HUES64 (cell line): ENCODE data around the gene PA2G4.

Experiments
- H3K27ac ChIP-seq: 2 replicates; pipeline ENCODE4 v1.7.0; 2013; ENCODE audit warnings: low read depth, low read length, inconsistent platforms
- H3K27me3 ChIP-seq: 2 replicates; pipeline ENCODE4 v1.6.1; 2013; ENCODE audit warnings: mild to moderate bottlenecking, low read length; ENCODE audit not compliant: insufficient read depth
- H3K36me3 ChIP-seq: 2 replicates; pipeline ENCODE4 v1.6.1; 2013; ENCODE audit warnings: mild to moderate bottlenecking, low read length; ENCODE audit not compliant: insufficient read depth
- H3K4me1 ChIP-seq: 2 replicates; pipeline ENCODE4 v1.6.1; 2013; ENCODE audit warnings: mild to moderate bottlenecking, low read length, moderate library complexity; ENCODE audit not compliant: insufficient read depth
- H3K4me3 ChIP-seq: 2 replicates; pipeline ENCODE4 v1.5.1; 2013; ENCODE audit warnings: mild to moderate bottlenecking, low read length, moderate library complexity
- H3K9ac ChIP-seq: 2 replicates; pipeline ENCODE4 v1.6.1; 2013; ENCODE audit warnings: mild to moderate bottlenecking, low read depth, low read length
- H3K9me3 ChIP-seq: 2 replicates; pipeline ENCODE4 v1.6.1; 2013; ENCODE audit warnings: low read depth, low read length; ENCODE audit not compliant: insufficient read depth
- WGBS: fragments of 150-250, 120-280 bp; methylation state at CpG from one replicate; pipeline ENCODE4 v1.1.7; 2013; ENCODE audit warnings: missing lambda C conversion rate; 5-methylcytosine and 5-hydroxymethylcytosine counted together

Gene PA2G4

DNA sequence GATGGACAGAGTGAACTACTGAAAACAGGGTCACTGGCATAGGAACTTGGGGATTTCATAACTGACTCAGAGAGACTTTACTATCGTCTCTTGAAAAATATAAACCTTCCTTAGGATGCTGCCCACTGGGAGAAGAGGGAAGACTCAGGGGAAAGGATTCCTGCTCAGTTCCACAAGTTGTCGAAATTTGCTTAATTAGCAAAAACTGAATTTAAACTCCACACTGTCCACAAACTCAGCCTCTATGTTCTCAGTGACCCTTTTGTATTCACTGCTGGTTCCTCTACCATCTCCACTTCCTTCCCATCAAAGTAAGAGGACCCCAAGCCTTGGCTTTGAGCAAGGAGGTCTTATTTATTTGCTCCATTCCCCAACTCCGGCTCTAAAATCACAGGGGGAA lies 40.9 kb downstream of the PA2G4 start:
- Histone ChIP-seq H3K9me3 (no peaks in the 10 kb centered on the region), H3K27me3 (no peaks in the 10 kb centered on the region), H3K4me1 (no peaks in the 10 kb centered on the region), H3K36me3 (peaks cover 52% of the 10 kb centered on the region), H3K27ac (no peak overlapping the region), H3K4me3 (no peak overlapping the region), H3K9ac (no peak overlapping the region)
- WGBS = 96% methylated on average over 2 of the region's 3 CpGs

DNA sequence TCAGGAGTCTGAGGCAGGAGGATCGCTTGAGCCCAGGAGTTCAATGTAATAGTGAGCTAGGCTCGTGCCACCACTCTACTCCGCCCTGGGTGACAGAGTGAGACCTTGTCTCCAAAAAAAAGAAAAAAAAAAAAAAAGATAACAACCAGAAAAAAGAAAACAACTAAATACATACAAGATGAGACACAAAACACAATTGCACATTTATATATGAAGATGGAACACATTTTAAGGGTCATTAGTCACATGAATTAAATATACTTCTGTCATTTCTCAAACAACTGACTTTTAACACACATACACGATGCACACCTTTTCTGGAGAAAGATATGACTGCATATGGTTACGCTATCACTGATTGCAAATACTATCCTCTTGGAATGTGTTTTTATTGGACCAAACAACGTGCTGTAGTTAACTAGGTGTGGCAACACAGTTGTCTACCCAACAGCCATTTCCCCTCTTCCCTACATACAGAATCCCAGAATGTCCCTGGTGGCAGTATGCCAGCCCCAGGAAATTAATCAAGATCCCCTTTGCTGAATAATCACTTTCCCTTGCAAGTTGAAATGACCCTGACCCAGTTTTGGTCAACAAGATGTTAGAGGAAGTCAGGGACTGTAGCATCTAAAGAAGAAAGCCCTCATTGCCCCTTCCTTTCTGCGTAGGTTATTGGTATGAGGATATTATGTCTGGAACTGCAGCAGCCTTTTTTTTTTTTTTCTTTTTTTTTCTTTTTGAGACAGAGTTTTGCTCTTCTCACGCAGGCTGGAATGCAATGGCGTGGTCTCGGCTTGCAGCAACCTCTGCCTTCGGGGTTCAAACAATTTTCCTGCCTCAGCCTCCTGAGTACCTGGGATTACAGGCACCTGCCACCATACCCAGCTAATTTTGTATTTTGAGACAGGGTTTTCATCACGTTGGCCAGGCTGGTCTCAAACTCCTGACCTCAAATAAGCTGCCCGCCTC lies 42.4 kb downstream of the PA2G4 start:
- Histone ChIP-seq H3K4me3 (no peak overlapping the region), H3K4me1 (peaks cover 4% of the 10 kb centered on the region; the same call in 1 of the 2 replicates), H3K9ac (no peak overlapping the region), H3K9me3 (no peaks in the 10 kb centered on the region), H3K27ac (no peak overlapping the region), H3K27me3 (no peaks in the 10 kb centered on the region), H3K36me3 (peaks cover 42% of the 10 kb centered on the region)
- 90% methylated on average over 12 of the region's 13 CpGs for WGBS

DNA sequence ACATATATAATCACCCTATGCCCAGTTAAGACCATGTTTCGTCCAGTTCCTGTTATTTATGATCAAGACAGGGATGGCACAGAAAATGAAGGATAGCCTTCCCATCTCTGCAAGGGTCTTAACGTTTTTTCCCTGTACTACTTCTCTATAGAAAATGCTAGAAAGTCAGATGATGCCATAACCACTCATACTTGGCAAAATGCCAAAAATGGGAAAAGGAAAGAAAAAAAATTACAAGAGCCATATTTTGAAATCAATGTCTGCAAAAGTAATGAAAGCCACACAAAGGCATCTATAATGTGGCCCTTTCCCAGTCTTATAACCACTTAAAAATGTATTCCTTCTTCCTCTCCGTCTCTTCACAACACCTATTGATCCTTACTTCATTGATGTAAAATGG lies 46.2 kb downstream of the PA2G4 start:
- Histone ChIP-seq H3K9me3 (no peaks in the 10 kb centered on the region), H3K9ac (no peak overlapping the region), H3K4me3 (no peak overlapping the region), H3K36me3 (peaks cover 17% of the 10 kb centered on the region), H3K4me1 (peaks cover 10% of the 10 kb centered on the region), H3K27ac (no peak overlapping the region), H3K27me3 (no peaks in the 10 kb centered on the region)
- 82% methylated on average over 3 of the region's 3 CpGs for WGBS

DNA sequence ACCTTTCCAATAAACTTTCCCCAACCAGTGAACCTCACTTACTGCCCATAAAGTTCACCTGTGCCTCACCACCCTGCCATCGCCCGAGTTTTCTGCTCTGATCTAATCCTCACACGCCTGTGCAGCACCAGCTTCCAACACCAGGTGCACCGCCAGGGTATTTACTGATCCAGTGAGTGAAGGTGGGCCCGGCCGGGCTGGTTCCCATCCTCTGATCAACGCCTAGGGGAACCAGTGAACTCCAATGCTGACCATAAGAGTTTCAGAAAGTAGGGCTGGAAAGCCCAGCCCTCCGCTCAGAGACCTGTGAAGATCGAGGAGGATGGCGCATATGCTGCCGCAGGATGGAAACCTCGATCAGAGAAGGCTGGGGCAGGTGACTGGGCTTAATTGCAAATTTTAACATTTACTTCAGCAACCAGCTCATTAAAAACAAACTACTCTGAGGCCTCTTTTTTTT lies 47.3 kb downstream of the PA2G4 start:
- Histone ChIP-seq H3K36me3 (peaks cover 21% of the 10 kb centered on the region), H3K27me3 (no peaks in the 10 kb centered on the region), H3K4me1 (peaks cover 10% of the 10 kb centered on the region), H3K9ac (peak overlapping the region; percentile 84), H3K9me3 (no peaks in the 10 kb centered on the region), H3K4me3 (peak overlapping the region; percentile 86), H3K27ac (peak overlapping the region; percentile 93)
- 8% methylated on average over 12 of the region's 12 CpGs for WGBS

DNA sequence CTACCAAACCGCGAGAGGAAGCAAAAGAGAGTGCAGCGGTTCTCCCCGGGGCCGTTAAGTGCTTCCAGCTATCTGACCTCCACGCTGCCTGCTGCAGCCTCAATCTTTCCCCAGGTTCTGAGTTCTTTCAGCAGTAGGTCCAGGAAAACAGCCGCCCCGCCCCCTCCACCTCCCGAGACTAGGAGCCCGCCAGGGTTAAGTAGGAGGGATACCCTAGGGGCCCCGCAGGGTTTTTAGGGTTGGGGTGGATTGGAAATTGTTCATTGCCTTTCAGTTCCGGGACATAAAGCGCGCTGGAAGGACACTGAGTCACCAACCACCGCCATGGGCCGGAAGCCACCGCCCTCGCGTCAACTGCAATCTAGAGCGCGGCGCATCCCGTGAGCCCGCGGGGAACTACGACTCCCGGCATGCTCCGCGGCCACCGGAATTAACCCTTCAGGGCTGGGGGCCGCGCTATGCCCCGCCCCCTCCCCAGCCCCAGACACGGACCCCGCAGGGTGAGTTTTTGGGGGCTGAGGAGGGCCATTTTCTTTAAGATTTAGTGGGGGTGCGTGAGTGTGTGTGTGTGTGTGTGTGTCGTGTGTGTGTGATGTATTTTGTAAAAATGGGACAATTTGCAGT lies 47.9 kb downstream of the PA2G4 start, which contains the start of gene MYL6B:
TSS of gene MYL6B (plus strand) at position 456 of the 624 bp plus-strand sequence. CDS start 1,332 bp downstream, outside the sequence.
- H3K4me3 ChIP-seq = peak within 1 kb of the TSS; percentile 86
- peak within 1 kb of the TSS; percentile 84 for H3K9ac ChIP-seq
- H3K27ac ChIP-seq = peak within 1 kb of the TSS; percentile 93
- no peaks in the 10 kb centered on the region for H3K27me3 ChIP-seq
- peaks cover 10% of the 10 kb centered on the region for H3K4me1 ChIP-seq
- under 1% methylated on average over 37 of the region's 37 CpGs for WGBS
- peaks cover 21% of the 10 kb centered on the region for H3K36me3 ChIP-seq
- no peaks in the 10 kb centered on the region for H3K9me3 ChIP-seq

DNA sequence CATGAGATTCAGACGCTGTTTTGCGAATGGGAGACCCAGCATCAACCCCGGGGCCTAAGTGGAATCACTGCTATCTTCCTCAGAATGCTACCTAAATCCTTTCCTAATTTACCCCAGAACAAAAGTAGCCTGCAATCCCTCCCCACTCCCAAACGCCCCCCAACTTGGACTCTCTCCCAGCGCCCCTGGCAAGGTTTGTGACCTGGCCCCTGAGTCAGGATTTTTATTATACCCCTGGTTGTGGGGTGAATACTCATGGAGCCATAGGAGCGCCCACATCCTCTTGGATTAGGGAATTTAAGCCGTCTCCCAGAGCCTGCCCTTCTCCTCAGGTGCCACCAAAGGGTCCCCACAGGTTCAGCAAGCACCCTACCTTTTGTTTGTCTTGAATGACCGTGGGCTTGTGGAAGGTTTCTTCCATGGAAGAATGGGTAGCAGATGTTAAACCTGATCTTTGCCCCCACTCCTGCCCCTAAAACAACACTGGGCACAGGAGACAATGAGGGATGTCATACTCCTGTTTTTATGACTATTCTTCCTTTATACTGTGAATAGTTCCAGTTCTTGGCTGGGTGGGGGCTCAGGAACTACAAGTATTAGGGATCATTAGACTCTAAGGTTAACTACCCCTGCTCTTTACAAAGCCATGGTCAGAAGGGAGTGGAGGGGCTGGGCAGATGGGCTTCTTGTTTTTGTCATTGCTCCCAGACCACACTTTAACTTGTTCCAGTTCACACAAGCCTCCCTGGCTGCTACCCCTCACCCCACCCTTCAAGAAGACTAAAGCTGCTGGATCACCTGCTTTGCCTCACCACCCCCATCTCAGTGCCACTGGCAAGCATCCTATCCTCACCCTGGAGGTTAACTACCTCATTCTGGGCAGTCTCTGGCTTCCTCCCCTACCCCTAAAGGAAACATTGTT lies 48.7 kb downstream of the PA2G4 start:
- Histone ChIP-seq H3K4me1 (peaks cover 10% of the 10 kb centered on the region), H3K4me3 (peak overlapping the region; percentile 86), H3K9ac (peak overlapping the region; percentile 84), H3K36me3 (peaks cover 21% of the 10 kb centered on the region), H3K27me3 (no peaks in the 10 kb centered on the region), H3K9me3 (no peaks in the 10 kb centered on the region), H3K27ac (no peak overlapping the region)
- 7% methylated on average over 7 of the region's 8 CpGs for WGBS

DNA sequence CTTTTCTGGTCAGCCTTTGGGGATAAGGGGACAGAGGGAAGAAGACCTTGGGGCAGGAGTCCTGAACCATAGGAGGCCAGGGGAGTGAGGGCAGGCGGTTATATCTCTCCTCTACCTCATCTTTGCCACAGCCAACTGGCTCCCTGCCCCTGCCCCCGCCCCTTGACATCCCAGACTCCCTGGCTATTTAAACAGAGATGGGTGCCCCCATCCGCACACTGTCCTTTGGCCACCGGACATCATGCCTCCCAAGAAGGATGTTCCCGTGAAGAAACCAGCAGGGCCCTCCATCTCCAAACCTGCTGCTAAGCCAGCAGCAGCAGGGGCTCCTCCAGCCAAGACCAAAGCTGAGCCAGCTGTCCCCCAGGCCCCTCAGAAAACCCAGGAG lies 49.3 kb downstream of the PA2G4 start:
- H3K27ac ChIP-seq = no peak overlapping the region
- WGBS = 90% methylated on average over 5 of the region's 5 CpGs
- peaks cover 21% of the 10 kb centered on the region for H3K36me3 ChIP-seq
- no peaks in the 10 kb centered on the region for H3K27me3 ChIP-seq
- H3K4me3 ChIP-seq = peak overlapping the region; percentile 86; the same call in 1 of the 2 replicates
- H3K9me3 ChIP-seq = no peaks in the 10 kb centered on the region
- H3K9ac ChIP-seq = no peak overlapping the region
- peaks cover 10% of the 10 kb centered on the region for H3K4me1 ChIP-seq

DNA sequence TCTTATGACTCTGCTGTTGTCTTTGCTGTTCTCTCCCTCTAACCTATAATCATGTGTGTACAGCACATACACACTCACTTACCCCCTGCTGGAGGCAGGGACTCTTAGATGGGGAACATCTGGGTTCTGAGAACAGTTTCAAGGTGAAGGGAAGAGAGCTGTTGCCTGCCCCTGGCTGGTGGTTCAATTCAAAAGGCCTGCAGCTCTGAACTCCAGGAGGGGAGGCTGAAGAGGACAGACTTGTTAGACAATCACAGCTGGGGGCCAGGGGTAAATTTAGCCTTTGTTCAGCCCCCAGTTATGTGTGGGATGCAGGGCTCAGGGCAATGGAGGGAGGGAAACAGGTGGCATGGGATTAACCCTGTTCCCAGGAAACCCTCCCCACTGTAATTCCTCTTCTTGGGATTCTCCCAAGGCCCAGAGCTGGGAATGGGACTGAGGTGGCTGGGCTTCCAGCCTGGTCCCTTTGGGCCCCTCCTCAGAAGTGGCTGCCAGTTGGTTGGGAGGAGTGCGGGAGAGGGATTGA lies 50.0 kb downstream of the PA2G4 start:
- Histone ChIP-seq H3K27me3 (no peaks in the 10 kb centered on the region), H3K36me3 (peaks cover 21% of the 10 kb centered on the region), H3K9ac (no peak overlapping the region), H3K4me3 (no peak overlapping the region), H3K4me1 (peaks cover 10% of the 10 kb centered on the region), H3K27ac (no peak overlapping the region), H3K9me3 (no peaks in the 10 kb centered on the region)
- WGBS = no CpG with 5 or more reads among the region's 1 CpG

DNA sequence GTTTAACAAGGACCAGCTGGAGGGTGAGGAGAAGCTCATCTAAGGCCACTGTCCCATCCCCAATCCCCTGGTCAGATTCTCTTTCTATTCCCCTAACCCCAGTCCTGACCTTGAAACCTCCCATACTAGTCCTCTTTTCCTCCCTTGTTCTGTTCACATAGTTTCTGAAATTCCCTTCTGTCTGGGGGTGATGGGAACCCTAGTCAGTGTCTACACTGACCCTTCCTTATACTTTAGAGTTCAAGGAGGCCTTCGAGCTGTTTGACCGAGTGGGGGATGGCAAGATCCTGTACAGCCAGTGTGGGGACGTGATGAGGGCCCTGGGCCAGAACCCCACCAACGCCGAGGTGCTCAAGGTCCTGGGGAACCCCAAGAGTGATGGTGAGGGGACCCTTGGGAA lies 50.5 kb downstream of the PA2G4 start:
- no peak overlapping the region for H3K27ac ChIP-seq

DNA sequence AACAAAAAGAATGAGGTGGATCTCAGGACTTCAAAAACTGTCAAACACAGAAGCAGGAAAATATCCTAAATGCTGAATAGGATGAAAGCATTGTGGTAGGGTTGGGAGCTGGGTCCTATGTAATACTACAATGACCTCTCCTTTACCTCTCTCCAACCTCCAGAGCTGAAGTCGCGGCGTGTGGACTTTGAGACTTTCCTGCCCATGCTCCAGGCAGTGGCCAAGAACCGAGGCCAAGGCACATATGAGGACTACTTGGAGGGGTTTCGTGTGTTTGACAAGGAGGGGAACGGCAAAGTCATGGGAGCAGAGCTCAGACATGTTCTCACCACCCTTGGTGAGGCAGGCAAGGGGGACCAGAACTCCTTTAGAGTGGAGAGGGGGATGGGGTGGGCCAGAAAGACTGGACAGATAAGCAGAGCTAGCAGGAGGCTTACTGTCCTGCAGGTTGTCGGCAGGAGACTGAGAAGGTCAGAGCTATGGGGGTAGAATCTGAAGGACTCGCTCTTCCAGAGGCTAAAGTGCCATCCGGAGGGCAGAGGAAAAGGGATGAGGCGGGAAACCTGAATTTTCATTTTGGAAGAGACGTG lies 51.0 kb downstream of the PA2G4 start:
- no peak overlapping the region for H3K9ac ChIP-seq
- H3K27me3 ChIP-seq = no peaks in the 10 kb centered on the region
- H3K4me3 ChIP-seq = no peak overlapping the region
- H3K27ac ChIP-seq = no peak overlapping the region
- peaks cover 20% of the 10 kb centered on the region for H3K4me1 ChIP-seq
- H3K9me3 ChIP-seq = no peaks in the 10 kb centered on the region
- WGBS = 92% methylated on average over 11 of the region's 11 CpGs
- peaks cover 26% of the 10 kb centered on the region for H3K36me3 ChIP-seq

More for the DNA sequence above, 50.5 kb downstream of the PA2G4 start:
- no peak overlapping the region for H3K9ac ChIP-seq
- H3K4me3 ChIP-seq = no peak overlapping the region
- WGBS = 94% methylated on average over 5 of the region's 5 CpGs
- H3K9me3 ChIP-seq = no peaks in the 10 kb centered on the region
- no peaks in the 10 kb centered on the region for H3K27me3 ChIP-seq
- peaks cover 15% of the 10 kb centered on the region for H3K4me1 ChIP-seq
- peaks cover 24% of the 10 kb centered on the region for H3K36me3 ChIP-seq
